ENCODE measurements around the gene PPT2.

DNA sequence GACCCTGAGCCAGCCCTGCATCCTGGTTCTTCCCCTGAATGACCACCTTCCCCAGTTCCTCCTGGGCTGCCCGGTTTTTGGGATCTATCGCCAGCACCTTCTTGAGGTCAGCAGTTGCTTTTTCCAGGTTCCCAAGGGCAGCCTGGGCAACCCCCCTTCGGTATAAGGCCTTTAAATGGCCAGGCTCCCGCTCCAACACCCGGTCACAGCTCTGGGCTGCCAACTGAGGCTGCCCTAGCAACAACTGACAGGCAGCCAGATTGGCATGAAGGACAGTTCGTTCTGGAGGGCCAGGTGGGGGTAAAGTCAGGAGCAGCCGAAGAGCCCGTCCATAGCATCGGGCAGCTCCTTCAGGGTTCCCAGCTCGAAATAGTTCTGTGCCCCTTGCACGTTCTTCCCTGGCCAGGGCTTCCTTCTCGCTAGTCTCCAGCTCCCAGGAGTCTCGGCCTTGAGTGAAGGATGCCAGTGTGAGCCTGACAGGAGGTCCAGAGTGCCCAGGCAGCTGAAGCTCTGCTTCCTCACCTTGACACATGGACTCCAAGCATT lies 25.1 kb upstream of the PPT2 start:
- TF ChIP-seq, protein P1, sequence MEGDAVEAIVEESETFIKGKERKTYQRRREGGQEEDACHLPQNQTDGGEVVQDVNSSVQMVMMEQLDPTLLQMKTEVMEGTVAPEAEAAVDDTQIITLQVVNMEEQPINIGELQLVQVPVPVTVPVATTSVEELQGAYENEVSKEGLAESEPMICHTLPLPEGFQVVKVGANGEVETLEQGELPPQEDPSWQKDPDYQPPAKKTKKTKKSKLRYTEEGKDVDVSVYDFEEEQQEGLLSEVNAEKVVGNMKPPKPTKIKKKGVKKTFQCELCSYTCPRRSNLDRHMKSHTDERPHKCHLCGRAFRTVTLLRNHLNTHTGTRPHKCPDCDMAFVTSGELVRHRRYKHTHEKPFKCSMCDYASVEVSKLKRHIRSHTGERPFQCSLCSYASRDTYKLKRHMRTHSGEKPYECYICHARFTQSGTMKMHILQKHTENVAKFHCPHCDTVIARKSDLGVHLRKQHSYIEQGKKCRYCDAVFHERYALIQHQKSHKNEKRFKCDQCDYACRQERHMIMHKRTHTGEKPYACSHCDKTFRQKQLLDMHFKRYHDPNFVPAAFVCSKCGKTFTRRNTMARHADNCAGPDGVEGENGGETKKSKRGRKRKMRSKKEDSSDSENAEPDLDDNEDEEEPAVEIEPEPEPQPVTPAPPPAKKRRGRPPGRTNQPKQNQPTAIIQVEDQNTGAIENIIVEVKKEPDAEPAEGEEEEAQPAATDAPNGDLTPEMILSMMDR (IDR thresholded peaks at IDR 0.05; ENCODE audit: low read length): no peak
- TF ChIP-seq EZH2 (optimal IDR thresholded peaks at IDR 0.05; ENCODE audit: low read depth, low read length): no peak
- TF ChIP-seq EZH2phosphoT487 (IDR thresholded peaks at IDR 0.05; ENCODE audit: low read length): no peak
